Small intestine (tissue), 4 donors: ENCODE data around the gene CCDC33. TPM values are rescaled to one million over a fixed set of nuclear protein-coding genes. Genes with fewer than 3 reads are reported as not detected.

Experiments used
- polyA plus RNA-seq, 4 donors: library from polyadenylated mRNA; stranded (reverse) in 3 of 4; unstranded in 1 of 4; fragments of 200-250 nt in 3 of 4; fragments of 120-200 nt in 1 of 4; gene quantifications; one replicate each; pipeline versions ENCODE4 v1.2.1 to v1.2.3, GENCODE V29; 2013
- donor health status: healthy with polysubstance abuse.
- donor health status: Bipolar disorder and iron deficiency.
- donor health status: healthy.

CCDC33 gene
- polyA plus RNA-seq, 4 donors: 0.01 to 1.1 TPM; not detected in 2

Other genes with a start within 250 kb of the CCDC33 start
- gene STOML1, start 244.0 kb upstream of the CCDC33 start, polyA plus RNA-seq: 10 to 100 TPM in 1 of 4 donors, 1 to 10 TPM in 3; 7.8 to 22.1 (median 8.7) TPM
- gene PML, start 241.6 kb upstream of the CCDC33 start, polyA plus RNA-seq: 10 to 100 TPM; 16.5 to 31.1 (median 26.1) TPM
- under 1 TPM in 2 of 4 donors, not detected in 2; 0.01 to 0.12 TPM for gene GOLGA6A, start 153.8 kb upstream of the CCDC33 start, polyA plus RNA-seq
- gene ISLR2, start 105.7 kb upstream of the CCDC33 start, polyA plus RNA-seq: 1 to 10 TPM in 2 of 4 donors, under 1 TPM in 1, not detected in 1; 0.54 to 5.7 (median 1.1) TPM
- gene ISLR, start 62.6 kb upstream of the CCDC33 start, polyA plus RNA-seq: 10 to 100 TPM in 2 of 4 donors, 1 to 10 TPM in 1, under 1 TPM in 1; 0.45 to 10.5 (median 5.6) TPM
- gene STRA6, start 33.5 kb upstream of the CCDC33 start, polyA plus RNA-seq: 1 to 10 TPM in 1 of 4 donors, under 1 TPM in 1, not detected in 2; 0.27 to 8.4 TPM
- 1 to 10 TPM in 1 of 4 donors, under 1 TPM in 3; 0.54 to 2.7 (median 0.73) TPM for gene CYP11A1, start 131.3 kb downstream of the CCDC33 start, polyA plus RNA-seq
- gene SEMA7A, start 197.6 kb downstream of the CCDC33 start, polyA plus RNA-seq: 1 to 10 TPM in 2 of 4 donors, under 1 TPM in 2; 0.45 to 4.3 (median 1.6) TPM
- 10 to 100 TPM; 33.3 to 51.7 (median 41.1) TPM for gene UBL7, start 224.8 kb downstream of the CCDC33 start, polyA plus RNA-seq